Adrenal gland (tissue), 12 donors: ENCODE measurements around the gene CFAP77. TPM values are rescaled to one million over a fixed set of nuclear protein-coding genes. Genes with fewer than 3 reads are reported as not detected.

Source experiments
- DNase-seq, 7 donors: peaks; one replicate each; pipeline ENCODE4 v3.0.0-alpha.2; 2019 to 2020
- H3K27ac ChIP-seq, 5 donors: fragments of 200-600 bp; sonication (generic) in 4 of 5; 1 replicate in 3 of 5; 2 replicates in 2 of 5; pipeline versions ENCODE4 v1.5.1 to v1.8.0; 2016 to 2020; ENCODE audit warnings: mild to moderate bottlenecking in 1 of 5
- H3K27me3 ChIP-seq: fragments of 200-600 bp; 2 replicates; pipeline ENCODE4 v1.8.0; 2021
- H3K36me3 ChIP-seq, 2 donors: fragments of 200-600 bp; replicated peaks in 1 of 2; 1 replicate in 1 of 2; 2 replicates in 1 of 2; pipeline versions ENCODE4 v1.5.1 to v1.8.0; 2018 to 2022
- H3K4me1 ChIP-seq, 2 donors: fragments of 200-600 bp; replicated peaks in 1 of 2; 1 replicate in 1 of 2; 2 replicates in 1 of 2; pipeline versions ENCODE4 v1.5.1 to v1.8.0; 2018 to 2021
- H3K4me3 ChIP-seq, 4 donors: fragments of 200-600 bp; sonication (generic) in 3 of 4; one replicate each; pipeline ENCODE4 v1.5.1; 2016 to 2018
- H3K9me3 ChIP-seq, 3 donors: fragments of 200-600 bp; sonication (generic) in 1 of 3; replicated peaks in 1 of 3; 1 replicate in 2 of 3; 2 replicates in 1 of 3; pipeline versions ENCODE4 v1.5.1 to v1.8.0; 2016 to 2021
- POLR2A ChIP-seq, 2 donors: fragments of 450-650 bp; IDR thresholded peaks; one replicate each; pipeline ENCODE4 v1.6.1; 2017; ENCODE audit warnings: antibody characterized with exemption in 2 of 2, mild to moderate bottlenecking in 2 of 2, moderate library complexity in 1 of 2
- WGBS, 4 donors: extraction: QIAGEN DNeasy Blood & Tissue Kit in 2 of 4; methylation state at CpG; one replicate each; pipeline versions ENCODE4 v1.1.5 to v1.1.7; 2013 to 2017; 5-methylcytosine and 5-hydroxymethylcytosine counted together
- intact Hi-C, 2 donors: fragments of 100-400 bp; cut with DNase I; formaldehyde crosslinking; loops; one replicate each; pipeline versions ENCODE4 v1.14.1 to v1.15.0; 2022 to 2023
- polyA plus RNA-seq, 3 donors: library from polyadenylated mRNA; stranded (reverse); fragments of 200-250 nt in 2 of 3; fragments of 350-450 nt in 1 of 3; fragmentation: Illumina TruSeq in 1 of 3; extraction: RNeasy Lipid Tissue Mini Kit (QIAGEN cat#74804) in 1 of 3; gene quantifications; one replicate each; pipeline ENCODE4 v1.2.3, GENCODE V29; 2013 to 2014
- total RNA-seq, 9 donors: library from RNA; depleted of rRNA in 4 of 9; stranded (reverse); fragments of >200 nt in 4 of 9; fragments of 120-200 nt in 1 of 9; fragmentation: NEBNext Ultra II Directional in 1 of 9; extraction: Animal tissue kit (Norgen Biotek cat#: 25700) in 1 of 9; gene quantifications; one replicate each; pipeline versions ENCODE4 v1.1.0 to v1.2.4, GENCODE V29; 2013 to 2023
- TF ChIP-seq, protein P1 (sequence below), 6 experiments: fragments of 450-650 bp in 4 of 6; fragments of 200-600 bp in 2 of 6; sonication (generic) in 1 of 6; IDR thresholded peaks; 1 replicate in 5 of 6; 2 replicates in 1 of 6; pipeline versions ENCODE4 v1.5.1 to v1.8.0; 2016 to 2021; ENCODE audit warnings: antibody characterized with exemption in 6 of 6, mild to moderate bottlenecking in 2 of 6, moderate library complexity in 1 of 6
- donor health status: healthy with polysubstance abuse.
- donor health status: Bipolar disorder and iron deficiency.
- donor health status: DM: yes; HTN: yes; CAD: no.
- donor health status: DM: no; HTN: no; CAD: no.
- donor health status: DM: no; HTN: no; CAD: no.
- donor health status: DM: yes; HTN: yes; CAD: no.

Gene CFAP77
- total and polyA plus RNA-seq, 12 donors, result not detected

DNA sequence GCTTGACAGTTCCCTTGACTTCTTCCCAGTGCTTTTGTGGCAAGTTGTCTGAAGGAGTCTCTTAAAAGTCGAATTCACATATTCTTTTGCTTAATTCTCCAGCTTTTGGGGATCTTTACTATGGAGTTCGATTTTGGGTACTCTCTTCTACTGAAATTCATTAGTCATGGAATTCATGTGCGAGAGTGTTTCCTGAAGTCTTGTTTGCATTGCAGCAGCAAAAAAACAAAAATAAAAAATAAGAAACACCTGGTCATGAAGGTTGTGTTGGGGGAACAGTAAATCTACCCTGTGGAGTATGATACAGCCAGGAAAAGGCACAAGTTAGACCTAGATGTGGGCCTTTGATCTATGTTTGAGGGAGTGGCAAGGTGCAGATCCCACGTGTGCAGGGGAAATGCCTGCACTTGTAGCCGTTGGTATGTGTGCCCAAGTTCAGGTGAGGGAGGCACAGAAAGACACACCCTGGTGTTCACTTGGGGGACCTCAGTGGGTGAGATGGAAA is 55.2 kb downstream of the CFAP77 start:
- TF ChIP-seq, protein P1, sequence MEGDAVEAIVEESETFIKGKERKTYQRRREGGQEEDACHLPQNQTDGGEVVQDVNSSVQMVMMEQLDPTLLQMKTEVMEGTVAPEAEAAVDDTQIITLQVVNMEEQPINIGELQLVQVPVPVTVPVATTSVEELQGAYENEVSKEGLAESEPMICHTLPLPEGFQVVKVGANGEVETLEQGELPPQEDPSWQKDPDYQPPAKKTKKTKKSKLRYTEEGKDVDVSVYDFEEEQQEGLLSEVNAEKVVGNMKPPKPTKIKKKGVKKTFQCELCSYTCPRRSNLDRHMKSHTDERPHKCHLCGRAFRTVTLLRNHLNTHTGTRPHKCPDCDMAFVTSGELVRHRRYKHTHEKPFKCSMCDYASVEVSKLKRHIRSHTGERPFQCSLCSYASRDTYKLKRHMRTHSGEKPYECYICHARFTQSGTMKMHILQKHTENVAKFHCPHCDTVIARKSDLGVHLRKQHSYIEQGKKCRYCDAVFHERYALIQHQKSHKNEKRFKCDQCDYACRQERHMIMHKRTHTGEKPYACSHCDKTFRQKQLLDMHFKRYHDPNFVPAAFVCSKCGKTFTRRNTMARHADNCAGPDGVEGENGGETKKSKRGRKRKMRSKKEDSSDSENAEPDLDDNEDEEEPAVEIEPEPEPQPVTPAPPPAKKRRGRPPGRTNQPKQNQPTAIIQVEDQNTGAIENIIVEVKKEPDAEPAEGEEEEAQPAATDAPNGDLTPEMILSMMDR (IDR thresholded peaks at IDR 0.05), result no peak
- no peak for TF ChIP-seq POLR2A (IDR thresholded peaks at IDR 0.05)
- Histone ChIP-seq H3K4me3 (no peak overlapping the region), H3K4me1 (no peaks in the 10 kb centered on the region), H3K9me3 (no peaks in the 10 kb centered on the region), H3K27me3 (peaks cover 1% of the 10 kb centered on the region), H3K27ac (no peak overlapping the region), H3K36me3 (no peaks in the 10 kb centered on the region)
- DNase-seq, result no peak
- intact Hi-C loops, result no loop called here
- 60 to 71% (median 69%) methylated on average over 5 of the region's 5 CpGs for WGBS, 4 donors

DNA sequence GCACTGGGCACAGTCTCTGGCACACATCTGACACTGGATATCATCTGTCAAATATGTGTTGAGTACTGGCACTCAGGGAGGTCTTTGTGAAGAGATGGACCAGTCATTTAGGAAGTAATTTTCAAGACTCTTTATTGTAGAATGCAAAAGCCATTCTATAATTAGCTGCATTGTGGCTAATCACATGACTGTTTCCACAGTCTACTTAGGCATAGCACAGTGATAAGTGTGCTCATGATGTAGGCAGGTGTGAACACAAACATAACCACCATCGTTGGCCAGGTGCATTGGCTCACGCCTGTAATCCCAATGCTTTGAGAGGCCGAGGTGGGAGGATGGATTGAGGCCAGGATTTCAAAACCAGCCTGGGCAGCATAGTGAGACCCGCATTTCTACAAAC is 62.2 kb downstream of the CFAP77 start:
- H3K9me3 ChIP-seq, result no peaks in the 10 kb centered on the region
- H3K27me3 ChIP-seq, result no peaks in the 10 kb centered on the region
- H3K27ac ChIP-seq, result no peak overlapping the region
- intact Hi-C loops, result no loop called here
- no peaks in the 10 kb centered on the region for H3K36me3 ChIP-seq
- H3K4me1 ChIP-seq, result no peaks in the 10 kb centered on the region
- DNase-seq, result no peak
- H3K4me3 ChIP-seq, result no peak overlapping the region
- 60 to 87% (median 81%) methylated on average over 3 to 4 of the region's 4 CpGs for WGBS, 4 donors
- TF ChIP-seq, protein P1 (IDR thresholded peaks at IDR 0.05), result no peak
- no peak for TF ChIP-seq POLR2A (IDR thresholded peaks at IDR 0.05)

DNA sequence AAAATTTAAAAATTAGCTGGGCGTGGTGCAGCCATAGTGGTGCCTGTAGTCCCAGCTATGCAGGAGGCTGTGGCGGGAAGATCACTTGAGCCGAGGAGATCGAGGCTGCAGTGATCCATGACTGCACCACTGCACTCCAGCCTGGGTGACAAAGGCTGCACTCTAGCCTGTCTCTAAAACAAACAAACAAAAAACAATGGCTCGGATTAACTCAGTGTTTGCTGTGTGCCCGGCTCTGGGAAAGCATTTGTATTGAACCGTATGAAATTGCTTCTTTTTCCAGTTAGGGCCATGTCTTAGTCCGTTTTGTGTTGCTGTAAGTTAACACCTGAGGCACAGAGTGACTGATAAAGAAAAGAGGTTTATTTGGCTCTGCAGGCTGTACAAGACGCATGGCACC is 62.6 kb downstream of the CFAP77 start:
- WGBS, 4 donors, result 78 to 84% (median 79%) methylated on average over 9 of the region's 9 CpGs
- Histone ChIP-seq H3K27me3 (no peaks in the 10 kb centered on the region), H3K4me1 (no peaks in the 10 kb centered on the region), H3K4me3 (no peak overlapping the region), H3K36me3 (no peaks in the 10 kb centered on the region), H3K27ac (no peak overlapping the region), H3K9me3 (no peaks in the 10 kb centered on the region)
- intact Hi-C loops, result no loop called here
- TF ChIP-seq, protein P1 (IDR thresholded peaks at IDR 0.05), result no peak
- no peak for TF ChIP-seq POLR2A (IDR thresholded peaks at IDR 0.05)
- no peak for DNase-seq

DNA sequence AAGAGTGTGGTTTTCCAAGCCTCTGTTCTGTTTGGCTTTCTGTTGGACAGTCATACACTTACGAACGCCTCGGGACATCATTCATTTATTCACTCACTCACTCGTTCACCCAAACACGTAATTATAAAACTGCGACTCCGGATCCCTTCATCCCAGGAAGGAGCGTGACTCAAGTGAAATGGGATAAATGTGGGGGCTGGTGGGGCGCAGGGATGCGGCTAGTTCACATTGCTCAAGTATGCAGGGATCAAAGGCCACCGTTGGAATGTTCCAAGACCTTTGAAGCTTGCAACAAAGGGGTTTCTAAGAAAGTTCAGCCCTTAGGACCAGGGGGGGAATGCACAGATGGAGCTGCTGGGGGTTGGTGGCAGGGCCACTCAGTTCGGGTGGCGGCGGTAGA is 64.2 kb downstream of the CFAP77 start:
- DNase-seq, result no peak
- Histone ChIP-seq H3K4me3 (no peak overlapping the region), H3K27ac (no peak overlapping the region), H3K27me3 (no peaks in the 10 kb centered on the region), H3K36me3 (no peaks in the 10 kb centered on the region), H3K4me1 (no peaks in the 10 kb centered on the region), H3K9me3 (no peaks in the 10 kb centered on the region)
- intact Hi-C loops, result no loop called here
- whole genome bisulfite sequencing, 4 donors, result 61 to 74% (median 68%) methylated on average over 14 of the region's 14 CpGs
- TF ChIP-seq POLR2A (IDR thresholded peaks at IDR 0.05), result no peak
- TF ChIP-seq, protein P1 (IDR thresholded peaks at IDR 0.05), result no peak
